GM19099 (cell line): ENCODE measurements around the gene DOCK3.

Experiments used
- POLR2A ChIP-seq: IDR thresholded peaks from 3 replicates; pipeline ENCODE4 v1.6.1; 2011; ENCODE audit warnings: low read depth; ENCODE audit not compliant: insufficient read length; ENCODE audit errors: extremely low read depth

Gene DOCK3

GRCh38 chr3:50912746-50913145, 238.0 kb downstream of the DOCK3 start:
- no peak for TF ChIP-seq POLR2A

GRCh38 chr3:50913260-50913659, 238.5 kb downstream of the DOCK3 start:
- no peak for TF ChIP-seq POLR2A

- TF ChIP-seq POLR2A, result no peak
Observed at GRCh38 chr3:50923955-50924354, 249.2 kb downstream of the DOCK3 start.

DNA sequence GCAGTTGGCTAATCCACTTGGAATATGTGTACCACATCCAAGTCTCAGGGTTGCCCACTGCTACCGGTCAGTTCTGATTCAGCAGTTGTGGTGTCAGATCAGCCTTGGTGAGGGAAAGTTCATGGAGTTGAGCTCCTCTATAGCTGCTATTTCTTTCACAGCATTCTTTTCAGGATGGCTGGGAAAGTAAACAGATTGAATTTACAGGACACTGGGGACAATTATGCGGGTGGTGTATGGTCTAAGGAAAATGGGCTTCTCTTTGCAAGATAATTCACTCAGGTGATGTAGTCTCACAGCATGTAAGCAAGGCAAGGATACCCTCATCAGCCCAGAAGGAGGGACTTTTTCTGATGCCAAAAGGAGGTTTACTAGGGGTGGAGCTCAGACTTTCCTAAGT, 249.9 kb downstream of the DOCK3 start:
- TF ChIP-seq POLR2A, result no peak

DNA sequence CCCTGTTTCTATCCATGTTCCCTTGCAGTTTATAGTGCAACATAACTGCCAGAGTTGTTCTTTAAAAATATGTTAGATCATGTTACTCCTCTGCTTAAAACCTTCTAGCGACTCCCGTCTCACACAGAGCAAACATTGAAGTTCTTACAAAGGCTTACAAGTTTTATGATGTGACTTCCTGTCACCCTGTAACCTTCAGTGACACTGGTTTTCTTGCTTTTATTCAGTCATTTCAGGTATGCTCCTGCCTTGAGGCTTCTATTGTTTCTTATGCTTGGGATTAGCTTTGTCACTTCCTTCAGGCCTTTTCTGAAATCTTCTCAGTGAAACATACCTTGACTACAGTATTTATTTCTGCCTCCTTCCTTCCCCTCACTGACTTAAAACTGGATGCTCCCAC, 252.1 kb downstream of the DOCK3 start:
- no peak for TF ChIP-seq POLR2A

DNA sequence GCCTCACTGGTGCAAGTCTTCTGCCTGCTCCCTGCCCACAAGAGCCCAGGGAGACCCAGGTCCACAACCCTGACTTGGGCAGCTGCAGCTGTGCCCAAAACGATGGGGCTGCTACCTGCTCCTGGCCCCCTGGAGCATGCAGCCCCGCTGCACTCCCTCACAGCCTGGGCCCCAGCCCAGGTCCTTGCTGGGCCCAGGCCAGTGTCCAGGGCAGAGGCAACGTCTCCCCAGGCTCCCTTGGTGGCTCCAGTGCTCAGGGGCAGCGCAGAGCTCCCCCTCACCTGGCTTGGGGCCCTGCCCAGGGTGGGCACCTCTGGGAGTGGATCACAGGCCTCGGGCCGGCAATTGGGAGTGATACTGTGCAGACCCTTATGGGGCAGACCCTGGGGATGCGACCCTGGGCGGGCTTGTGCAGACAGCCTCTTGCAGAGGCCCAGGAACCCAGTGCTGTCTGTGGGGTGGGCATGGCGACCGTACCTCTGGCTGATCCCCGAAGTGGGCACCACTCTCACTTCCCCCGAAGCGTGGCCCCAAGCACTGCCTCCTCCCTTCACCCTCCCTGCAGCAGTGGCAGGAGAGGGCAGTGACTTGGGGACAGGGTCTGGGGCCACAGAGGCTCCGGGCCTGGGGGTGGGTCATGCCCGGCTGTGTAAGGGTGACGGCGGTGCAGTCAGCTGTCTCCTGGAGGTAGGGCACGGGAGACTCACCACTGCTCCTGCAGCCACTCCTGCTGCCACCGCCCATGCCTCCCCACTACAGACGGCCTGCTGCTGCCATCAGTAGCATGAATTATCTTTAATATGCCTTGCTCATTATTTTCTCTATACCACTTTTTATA, 255.9 kb downstream of the DOCK3 start:
- no peak for TF ChIP-seq POLR2A

GRCh38 chr3:50936389-50936788, 261.7 kb downstream of the DOCK3 start:
- no peak for TF ChIP-seq POLR2A

DNA sequence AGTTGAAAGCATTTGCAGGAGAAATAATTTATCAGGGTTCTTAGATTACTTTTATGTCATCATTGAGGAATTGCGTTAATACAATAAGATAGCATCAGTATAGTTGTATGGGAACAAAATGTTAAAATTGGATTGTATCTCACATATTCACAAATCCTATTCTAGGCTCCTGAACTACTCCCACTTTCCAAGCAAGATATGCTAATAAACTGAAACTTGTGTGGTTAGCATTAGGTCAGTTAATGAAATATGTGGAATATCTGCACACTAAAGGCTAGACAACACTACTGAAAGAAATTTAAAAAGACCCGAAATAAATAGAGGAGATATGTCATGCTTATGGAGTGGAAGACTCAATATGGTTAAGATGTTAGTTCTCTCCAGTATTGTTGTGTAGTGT, 272.7 kb downstream of the DOCK3 start:
- TF ChIP-seq POLR2A, result no peak

DNA sequence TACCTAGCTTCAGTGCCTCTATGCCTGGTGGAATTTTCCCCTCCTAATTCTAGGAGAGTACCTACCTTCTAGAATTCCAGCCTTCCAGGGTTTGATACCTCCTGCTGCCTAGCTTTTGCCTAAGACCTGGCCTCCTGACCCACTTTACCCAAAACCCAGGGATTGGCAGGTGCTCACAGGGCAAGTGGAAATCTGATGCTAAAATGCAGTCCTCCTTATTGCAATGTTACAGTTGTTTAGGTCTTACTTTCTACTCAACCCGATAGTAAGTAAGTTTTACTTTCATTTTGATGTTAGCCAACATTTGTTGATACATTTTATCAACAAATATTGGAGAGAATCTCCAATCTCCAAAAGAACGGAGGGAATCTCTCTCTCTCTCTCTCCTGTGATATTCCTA, 275.9 kb downstream of the DOCK3 start:
- TF ChIP-seq POLR2A, result no peak

GRCh38 chr3:50953825-50954414, 279.2 kb downstream of the DOCK3 start:
- TF ChIP-seq POLR2A, result no peak

GRCh38 chr3:50961386-50961785, 286.7 kb downstream of the DOCK3 start:
- TF ChIP-seq POLR2A, result no peak

DNA sequence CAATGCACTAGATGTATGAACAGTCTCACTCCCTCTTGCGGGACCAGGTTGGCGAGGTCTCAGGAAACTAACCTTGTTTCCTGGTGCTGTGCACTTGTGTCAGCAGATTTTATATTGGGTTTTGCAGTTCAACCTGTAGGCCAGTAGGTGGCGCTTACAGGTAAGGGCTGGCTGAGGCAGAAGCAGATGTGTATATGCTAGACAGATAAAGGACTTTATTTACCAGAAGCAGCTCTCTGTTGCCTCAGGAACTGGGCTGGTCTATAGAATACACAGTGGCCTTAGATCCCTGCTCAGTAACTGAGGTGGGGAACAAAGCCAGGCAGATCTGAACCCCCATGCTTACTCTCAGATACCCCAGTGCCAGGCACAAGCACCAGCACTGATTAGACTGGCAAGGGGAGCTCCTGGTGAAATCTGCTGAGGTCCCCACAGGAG, 296.8 kb downstream of the DOCK3 start:
- TF ChIP-seq POLR2A, result no peak

DNA sequence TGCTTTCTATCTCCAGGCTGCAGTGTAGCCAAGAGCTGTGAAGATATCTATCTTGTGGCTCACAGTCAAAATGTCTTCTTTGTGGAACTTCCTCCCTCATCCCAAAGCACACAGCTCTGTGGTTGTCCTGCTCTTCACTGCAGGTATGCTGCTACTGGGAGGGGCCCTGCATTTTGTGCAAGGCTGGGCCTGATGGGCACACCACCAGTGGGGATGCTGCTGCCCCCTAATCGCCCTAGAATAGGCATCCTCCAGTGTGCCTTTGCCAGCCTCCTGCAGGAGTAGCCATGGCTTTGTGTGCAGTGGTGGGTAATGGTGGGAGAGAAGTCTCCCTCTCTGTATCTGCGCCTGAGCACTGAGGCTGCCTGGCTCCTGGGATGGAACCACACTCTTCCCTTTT, 297.3 kb downstream of the DOCK3 start:
- no peak for TF ChIP-seq POLR2A

DNA sequence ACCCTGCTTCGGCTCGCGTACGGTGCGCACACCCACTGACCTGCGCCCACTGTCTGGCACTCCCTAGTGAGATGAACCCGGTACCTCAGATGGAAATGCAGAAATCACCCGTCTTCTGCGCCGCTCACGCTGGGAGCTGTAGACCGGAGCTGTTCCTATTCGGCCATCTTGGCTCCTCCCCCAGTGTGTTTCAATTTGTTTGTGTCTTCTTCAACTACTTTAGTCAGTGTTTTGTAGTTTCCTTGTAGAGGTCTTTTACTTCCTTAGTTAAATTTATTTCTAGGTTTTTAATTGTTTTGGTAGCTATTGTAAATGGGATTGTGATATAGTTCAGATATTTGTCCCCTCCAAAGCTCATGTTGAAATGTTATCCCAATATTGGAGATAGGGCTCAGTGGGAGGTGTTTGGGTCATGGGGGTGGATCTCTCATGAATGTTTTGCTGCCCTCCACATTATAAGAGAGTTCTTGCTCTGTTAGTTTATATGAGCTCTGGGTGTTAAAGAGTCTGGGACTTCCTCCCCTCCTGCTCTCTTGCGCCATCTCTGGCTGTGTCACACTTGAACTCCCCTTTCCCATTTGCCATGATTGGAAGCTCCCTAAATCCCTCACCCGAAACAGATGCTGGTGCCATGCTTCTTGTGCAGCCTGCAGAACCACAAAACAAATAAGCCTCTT, 304.4 kb downstream of the DOCK3 start:
- no peak for TF ChIP-seq POLR2A

- no peak for TF ChIP-seq POLR2A
Observed at GRCh38 chr3:50982540-50983325, 308.0 kb downstream of the DOCK3 start.
